Nephron progenitor cell (in vitro differentiated cells): ENCODE measurements around the gene COL4A2.

Experiments used
- DNase-seq: peaks from one replicate; pipeline ENCODE4 v3.0.0; 2021
- H3K27ac Mint-ChIP-seq: 2 replicates; pipeline ENCODE4 v1.8.0; 2021; ENCODE audit warnings: mild to moderate bottlenecking, moderate library complexity, mixed read lengths
- H3K27me3 Mint-ChIP-seq: 2 replicates; pipeline ENCODE4 v1.8.0; 2021; ENCODE audit warnings: mild to moderate bottlenecking, low read depth, mixed read lengths; ENCODE audit not compliant: poor library complexity
- H3K36me3 Mint-ChIP-seq: 2 replicates; pipeline ENCODE4 v1.8.0; 2021; ENCODE audit warnings: low read depth, mixed read lengths
- H3K4me1 Mint-ChIP-seq: 2 replicates; pipeline ENCODE4 v1.8.0; 2021; ENCODE audit warnings: mixed read lengths
- H3K4me3 Mint-ChIP-seq: 2 replicates; pipeline ENCODE4 v1.8.0; 2021; ENCODE audit warnings: mild to moderate bottlenecking, moderate library complexity, mixed read lengths
- H3K9me3 Mint-ChIP-seq: 2 replicates; pipeline ENCODE4 v1.8.0; 2021; ENCODE audit warnings: mild to moderate bottlenecking, moderate library complexity, mixed read lengths
- CTCF ChIP-seq: fragments of 200-600 bp; sonication (generic); IDR thresholded peaks from 2 replicates; pipeline ENCODE4 v1.5.0; 2021; ENCODE audit warnings: antibody characterized with exemption

The COL4A2 gene

GRCh38 chr13:110382830-110383229 lies 75.7 kb downstream of the COL4A2 start:
- no peak overlapping the region for H3K27ac Mint-ChIP-seq
- no peak for TF ChIP-seq CTCF
- peaks cover 27% of the 10 kb centered on the region for H3K9me3 Mint-ChIP-seq
- no peak for DNase-seq
- H3K4me3 Mint-ChIP-seq = no peak overlapping the region
- no peaks in the 10 kb centered on the region for H3K27me3 Mint-ChIP-seq
- H3K4me1 Mint-ChIP-seq = peaks cover 9% of the 10 kb centered on the region
- H3K36me3 Mint-ChIP-seq = peaks cover 40% of the 10 kb centered on the region

DNA sequence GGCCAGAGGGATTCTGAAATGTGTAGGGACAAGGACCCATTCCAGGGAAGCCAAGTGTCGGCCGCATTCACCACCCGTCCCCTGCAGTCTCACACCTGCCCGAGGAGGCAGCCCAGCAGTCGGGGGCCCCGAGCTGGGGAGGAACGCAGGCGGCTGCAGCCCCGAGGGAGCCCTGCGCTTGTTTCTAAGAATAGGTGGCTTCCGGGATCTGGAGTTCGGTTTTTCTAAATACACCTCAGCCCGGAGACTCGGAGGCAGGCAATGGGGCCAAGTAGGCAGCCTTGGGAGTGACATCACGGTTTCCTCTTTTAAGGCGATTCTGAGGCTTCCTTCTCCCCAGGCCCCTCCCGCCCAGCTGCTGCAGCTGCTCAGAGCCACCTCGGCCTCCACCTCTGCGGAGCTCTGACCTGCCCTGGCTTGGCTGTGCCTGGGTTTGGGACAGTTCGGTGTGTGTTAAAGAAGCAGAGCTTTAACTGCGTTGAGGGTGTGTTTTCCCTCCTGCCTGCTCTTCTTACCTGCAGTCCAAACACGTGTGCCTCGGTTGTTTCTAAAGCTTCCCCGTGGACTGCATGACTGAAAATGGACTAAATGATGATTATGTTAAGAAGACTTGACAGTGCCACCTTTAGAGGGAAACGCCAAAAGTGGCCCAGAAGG lies 80.5 kb downstream of the COL4A2 start:
- no peak for TF ChIP-seq CTCF
- Mint-ChIP-seq H3K4me1 (peaks cover 50% of the 10 kb centered on the region), H3K27ac (peak overlapping the region; percentile 98), H3K36me3 (peaks cover 73% of the 10 kb centered on the region), H3K27me3 (peaks cover 2% of the 10 kb centered on the region), H3K4me3 (no peak overlapping the region), H3K9me3 (peaks cover 66% of the 10 kb centered on the region)
- DNase-seq = peak; percentile 33

DNA sequence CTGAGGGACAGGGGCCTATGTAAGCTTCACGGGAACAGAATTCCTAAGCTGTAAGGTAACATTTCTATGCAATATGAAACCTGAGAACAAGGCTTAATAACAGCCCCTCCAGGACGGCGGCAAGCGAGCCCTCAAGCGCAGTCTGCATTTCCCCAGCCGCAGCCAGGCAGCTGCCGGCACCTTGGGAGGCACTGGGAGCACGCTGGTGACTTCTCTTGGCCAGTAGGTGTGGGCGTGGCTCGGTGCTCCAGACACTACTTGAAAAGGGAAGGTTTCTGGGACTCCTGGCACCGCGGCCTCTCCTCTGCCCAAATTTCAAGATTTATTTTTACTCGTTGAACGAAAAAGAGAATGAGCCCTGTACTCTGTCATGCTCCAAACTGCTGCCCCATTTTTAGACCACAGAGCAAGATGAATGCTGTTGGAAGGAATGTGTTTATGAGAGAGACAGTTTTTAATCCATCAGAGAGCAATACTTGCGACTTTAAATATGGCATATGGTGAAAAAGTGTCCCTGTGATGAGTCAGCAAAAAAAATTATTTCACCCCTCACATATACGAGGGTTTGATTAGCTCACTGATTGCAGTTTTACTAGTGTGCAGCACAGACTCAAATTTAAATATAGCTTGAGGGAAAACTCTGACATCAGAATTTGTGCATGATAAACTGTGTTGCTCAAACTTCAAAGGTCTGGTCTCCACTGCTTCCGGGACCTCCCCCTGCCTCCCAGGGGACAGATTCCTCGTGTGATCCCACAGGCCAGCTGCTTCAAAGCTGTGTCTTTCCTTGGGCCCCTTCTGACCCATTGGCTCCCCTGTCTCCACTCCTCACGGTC lies 81.2 kb downstream of the COL4A2 start:
- H3K36me3 Mint-ChIP-seq = peaks cover 71% of the 10 kb centered on the region
- peak overlapping the region; percentile 65 for H3K4me3 Mint-ChIP-seq
- peaks cover 64% of the 10 kb centered on the region for H3K9me3 Mint-ChIP-seq
- peak; percentile 40 for DNase-seq
- H3K27me3 Mint-ChIP-seq = peaks cover 2% of the 10 kb centered on the region
- H3K4me1 Mint-ChIP-seq = peaks cover 54% of the 10 kb centered on the region
- no peak for TF ChIP-seq CTCF
- peak overlapping the region; percentile 98 for H3K27ac Mint-ChIP-seq

DNA sequence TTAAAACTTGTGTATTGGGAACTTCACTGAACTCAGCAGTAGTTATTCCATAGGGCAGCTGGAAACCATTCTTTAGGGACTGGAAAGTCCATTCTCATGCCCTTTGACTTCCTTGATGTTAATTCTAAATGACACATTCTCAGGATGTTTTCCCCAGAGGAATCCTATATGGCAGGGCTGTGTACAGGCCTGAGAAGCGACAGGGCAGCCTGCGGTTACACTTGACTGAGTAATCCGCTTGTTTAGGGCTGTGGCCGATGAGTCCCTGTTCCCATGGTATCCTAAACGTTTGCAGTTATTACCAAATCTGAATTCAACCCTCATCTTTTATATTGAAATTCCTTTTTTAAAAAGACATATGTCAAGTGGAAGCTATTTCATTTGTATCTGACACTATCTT lies 83.5 kb downstream of the COL4A2 start:
- peaks cover 70% of the 10 kb centered on the region for H3K4me1 Mint-ChIP-seq
- H3K9me3 Mint-ChIP-seq = peaks cover 52% of the 10 kb centered on the region
- H3K36me3 Mint-ChIP-seq = peaks cover 68% of the 10 kb centered on the region
- peak overlapping the region; percentile 25 for H3K27ac Mint-ChIP-seq
- peaks cover 6% of the 10 kb centered on the region for H3K27me3 Mint-ChIP-seq
- no peak overlapping the region for H3K4me3 Mint-ChIP-seq
- TF ChIP-seq CTCF = no peak
- DNase-seq = no peak

DNA sequence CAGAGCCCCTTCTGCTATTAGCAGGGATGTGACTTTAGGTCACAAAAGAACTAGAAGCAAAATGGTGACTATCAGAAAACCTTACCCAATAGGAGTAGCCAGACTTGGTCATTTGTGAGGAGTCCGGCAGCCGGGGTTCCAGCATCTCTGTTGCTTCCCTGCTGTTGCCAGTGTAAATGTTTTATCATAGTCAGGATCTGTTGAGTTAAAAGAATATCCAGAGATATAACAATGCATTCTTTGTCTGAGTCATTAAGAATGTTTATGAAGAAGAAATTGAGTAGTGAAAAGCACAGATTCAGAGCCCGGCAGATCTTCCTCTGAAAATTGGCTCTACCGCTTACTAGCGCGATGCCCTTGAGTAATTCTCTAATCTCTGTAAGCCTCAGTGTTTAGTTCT lies 84.2 kb downstream of the COL4A2 start:
- Mint-ChIP-seq H3K4me3 (no peak overlapping the region), H3K9me3 (peaks cover 48% of the 10 kb centered on the region), H3K36me3 (peaks cover 72% of the 10 kb centered on the region), H3K27ac (no peak overlapping the region), H3K4me1 (peaks cover 70% of the 10 kb centered on the region), H3K27me3 (peaks cover 6% of the 10 kb centered on the region)
- no peak for DNase-seq
- no peak for TF ChIP-seq CTCF
